GM21390 (cell line): ENCODE measurements around the gene DCAF17.
"Not testable (repeated sequence)": the region's sequence is repeated elsewhere in the genome, so short reads cannot be mapped to it uniquely, and the experiment has no call there.

ENCODE experiments used
- ATAC-seq: cut with Tn5 transposase; IDR thresholded peaks from one replicate; pipeline ENCODE4 v1.9.1; 2021; ENCODE audit not compliant: unreplicated experiment

The DCAF17 gene

GRCh38 chr2:171512683-171513195 is 78.7 kb downstream of the DCAF17 start:
- no peak for ATAC-seq

DNA sequence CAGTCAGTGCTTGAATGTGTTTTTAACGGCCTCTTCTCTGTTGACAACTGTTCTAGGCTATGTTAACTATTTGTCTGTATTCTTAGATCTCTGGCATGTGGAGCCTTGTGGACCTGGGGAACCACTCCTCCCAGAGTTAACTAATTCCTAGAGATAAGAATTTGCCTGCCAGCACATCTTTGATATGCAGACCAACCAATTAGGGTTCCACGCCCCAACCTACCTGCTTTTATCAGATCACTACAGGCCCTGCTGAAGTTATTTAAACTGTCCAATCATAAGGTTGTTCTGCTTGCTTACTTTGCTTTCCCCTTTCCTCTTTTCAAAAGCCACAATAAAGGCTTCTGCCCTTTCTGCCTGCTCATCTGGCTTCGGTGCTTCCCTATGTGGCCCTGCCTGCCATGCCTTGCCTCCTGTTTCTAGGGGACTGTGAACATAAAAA is 79.7 kb downstream of the DCAF17 start:
- no peak for ATAC-seq

DNA sequence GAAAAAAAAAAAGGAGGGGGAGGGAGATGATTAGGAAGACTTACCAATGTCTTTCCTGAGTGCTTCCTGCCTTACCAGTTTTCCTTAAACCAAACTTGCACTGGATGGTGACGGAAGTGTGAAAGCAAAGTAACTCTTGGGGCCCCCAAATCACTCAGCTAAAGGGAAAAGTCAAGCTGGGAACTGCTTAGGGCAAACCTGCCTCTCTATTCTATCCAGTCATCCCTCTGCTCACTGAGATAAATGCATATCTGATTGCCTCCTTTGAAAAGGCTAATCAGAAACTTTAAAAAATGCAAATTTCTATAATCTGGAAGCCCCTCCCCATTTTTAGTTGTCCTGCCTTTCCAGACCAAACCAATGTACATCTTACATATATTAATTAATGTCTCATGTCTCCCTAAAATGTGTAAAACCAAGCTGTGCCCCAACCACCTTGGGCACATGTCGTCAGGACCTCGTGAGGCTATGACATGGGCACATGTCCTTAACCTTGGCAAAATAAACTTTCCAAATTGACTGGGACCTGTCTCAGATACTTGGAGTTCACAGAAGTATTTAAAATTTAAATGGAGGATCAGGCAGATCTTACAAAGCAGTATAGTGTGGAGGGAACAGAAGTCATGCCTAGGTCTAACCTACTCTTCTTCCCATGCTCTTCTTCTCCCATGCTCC is 81.0 kb downstream of the DCAF17 start:
- no peak for ATAC-seq

DNA sequence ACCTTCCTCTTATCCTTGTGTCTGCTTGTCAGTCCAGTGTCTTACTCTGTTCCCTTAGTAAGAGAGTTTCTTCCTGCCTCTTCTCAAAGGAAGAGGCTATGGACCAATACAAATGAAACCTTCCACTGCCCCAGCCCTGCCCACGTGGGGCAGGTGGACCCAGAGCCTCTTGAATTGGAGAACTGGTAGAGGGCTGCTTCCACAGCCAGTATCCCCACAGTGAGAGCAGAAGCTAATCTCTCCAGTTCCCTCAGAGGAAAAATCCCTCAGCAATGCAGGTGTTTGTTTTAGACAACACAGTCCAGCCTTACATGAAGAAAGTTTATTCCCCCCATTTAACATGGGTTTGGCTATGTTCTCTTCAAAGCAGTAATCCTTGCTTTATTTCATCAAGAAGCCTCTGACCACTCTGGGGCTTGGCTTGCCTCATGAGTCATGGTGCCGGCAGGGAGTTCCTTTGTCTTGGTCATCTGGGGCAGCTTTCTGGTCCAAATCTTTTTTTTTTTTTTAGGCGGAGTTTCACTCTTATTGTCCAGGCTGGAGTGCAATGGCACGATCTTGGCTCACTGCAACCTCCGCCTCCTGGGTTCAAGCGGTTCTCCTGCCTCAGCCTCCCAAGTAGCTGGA is 81.8 kb downstream of the DCAF17 start:
- no peak for ATAC-seq

GRCh38 chr2:171516793-171517192 is 82.8 kb downstream of the DCAF17 start:
- ATAC-seq, result no peak

GRCh38 chr2:171520471-171520870 is 86.4 kb downstream of the DCAF17 start:
- ATAC-seq, result no peak

DNA sequence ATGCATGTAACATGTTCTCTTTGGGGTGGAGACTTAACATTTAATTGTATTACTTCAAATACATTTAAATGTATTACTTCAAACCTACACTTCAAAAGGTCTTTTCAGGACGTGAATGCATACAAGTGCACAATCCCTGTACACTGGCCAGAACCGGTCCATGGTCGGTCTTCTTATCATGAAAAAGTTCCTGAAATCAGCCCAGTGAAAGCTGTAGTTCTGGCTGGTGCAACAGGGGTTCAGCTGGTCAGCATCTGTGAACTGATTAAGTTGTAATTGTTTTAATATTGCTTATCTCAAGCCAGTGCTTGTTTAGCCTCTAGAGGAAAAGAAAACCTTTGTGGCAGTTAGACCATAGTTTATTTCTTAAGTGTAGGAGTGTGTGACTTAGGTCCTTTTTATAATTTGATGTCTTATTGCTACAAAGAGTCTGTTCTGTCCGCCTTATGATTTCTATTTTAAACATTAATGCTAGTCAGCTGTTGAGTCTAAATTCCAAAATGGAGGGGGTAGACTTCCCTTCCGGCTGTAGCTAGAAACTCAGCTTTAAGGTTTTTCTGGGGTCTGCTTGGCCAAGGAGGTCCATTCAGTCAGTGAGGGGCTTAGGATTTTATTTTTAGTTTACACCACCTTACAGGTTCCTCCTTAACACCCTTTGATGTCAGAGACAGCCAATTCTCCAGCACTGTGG is 87.5 kb downstream of the DCAF17 start:
- no peak for ATAC-seq

DNA sequence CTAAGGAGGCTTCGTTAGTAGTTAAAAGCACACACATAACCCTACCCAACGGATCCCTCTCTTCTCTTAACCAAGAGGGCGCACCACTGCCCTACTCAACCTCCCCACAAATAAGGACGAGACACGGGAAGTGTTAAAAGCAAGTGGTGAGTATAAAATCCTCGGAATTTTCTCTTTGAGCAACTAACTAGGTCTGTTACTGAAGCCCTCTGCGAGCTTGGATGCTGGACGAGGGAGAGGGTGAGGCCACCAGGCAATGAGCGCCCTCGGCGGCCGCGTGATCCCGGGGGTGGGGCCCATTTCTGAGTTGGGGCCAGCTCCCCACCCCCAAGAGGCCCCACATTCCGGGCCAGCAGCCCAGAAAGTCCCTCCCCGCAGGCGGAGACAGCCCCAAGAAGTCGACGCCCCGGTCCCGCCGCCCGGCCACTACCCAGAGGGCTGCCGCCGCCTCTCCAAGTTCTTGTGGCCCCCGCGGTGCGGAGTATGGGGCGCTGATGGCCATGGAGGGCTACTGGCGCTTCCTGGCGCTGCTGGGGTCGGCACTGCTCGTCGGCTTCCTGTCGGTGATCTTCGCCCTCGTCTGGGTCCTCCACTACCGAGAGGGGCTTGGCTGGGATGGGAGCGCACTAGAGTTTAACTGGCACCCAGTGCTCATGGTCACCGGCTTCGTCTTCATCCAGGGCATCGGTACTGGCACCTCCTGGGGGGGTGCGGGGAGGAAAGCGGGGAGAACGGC is 88.2 kb downstream of the DCAF17 start, which contains the start of gene CYBRD1:
TSS of gene CYBRD1 (plus strand) at position 423 of the 736 bp plus-strand sequence. CDS start at position 495, 72 bp downstream.
- peak; percentile 62 for ATAC-seq

- ATAC-seq, result peak; percentile 29
These were observed 88.7 kb downstream of the DCAF17 start for GRCh38 chr2:171522788-171523087.

- peak; percentile 36 for ATAC-seq
These were observed 89.3 kb downstream of the DCAF17 start for GRCh38 chr2:171523088-171524017.

DNA sequence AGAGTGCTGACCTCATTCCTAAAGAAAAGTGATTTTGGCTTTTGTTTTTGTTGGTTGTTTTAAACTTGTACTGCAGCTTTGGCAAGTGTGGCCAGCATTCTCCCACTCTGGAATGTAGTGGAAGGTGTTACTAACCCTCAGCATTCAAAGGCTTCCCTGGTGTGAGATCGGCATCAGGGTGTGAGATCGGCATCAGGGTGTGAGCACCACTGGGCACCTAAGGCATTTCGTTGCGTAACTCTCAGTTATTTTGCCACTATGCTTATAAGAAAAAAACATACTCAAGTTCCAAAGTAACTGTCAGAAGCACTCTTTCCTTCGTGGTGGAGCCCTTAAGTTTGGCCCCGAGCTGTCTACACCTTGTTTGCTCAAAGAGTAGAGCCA is 90.0 kb downstream of the DCAF17 start:
- no peak for ATAC-seq

DNA sequence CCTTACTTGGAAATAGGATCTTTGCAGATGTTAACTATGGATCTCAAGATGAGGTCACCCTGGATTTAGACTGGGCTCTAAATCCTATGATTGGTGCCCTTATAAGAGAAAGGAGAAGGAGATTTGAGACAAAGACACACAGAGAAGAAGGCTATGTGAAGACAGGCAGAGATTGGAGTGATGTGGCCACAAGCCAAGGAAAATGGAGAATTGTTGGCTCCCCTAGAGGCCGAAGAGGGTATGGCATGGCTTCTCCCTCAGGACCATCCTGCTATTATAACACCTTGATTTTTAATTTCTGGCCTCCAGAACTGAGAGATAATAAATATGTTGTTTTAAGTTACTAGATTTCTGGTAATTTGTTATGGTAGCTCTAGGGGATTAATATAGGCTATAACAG is 95.9 kb downstream of the DCAF17 start:
- no peak for ATAC-seq

DNA sequence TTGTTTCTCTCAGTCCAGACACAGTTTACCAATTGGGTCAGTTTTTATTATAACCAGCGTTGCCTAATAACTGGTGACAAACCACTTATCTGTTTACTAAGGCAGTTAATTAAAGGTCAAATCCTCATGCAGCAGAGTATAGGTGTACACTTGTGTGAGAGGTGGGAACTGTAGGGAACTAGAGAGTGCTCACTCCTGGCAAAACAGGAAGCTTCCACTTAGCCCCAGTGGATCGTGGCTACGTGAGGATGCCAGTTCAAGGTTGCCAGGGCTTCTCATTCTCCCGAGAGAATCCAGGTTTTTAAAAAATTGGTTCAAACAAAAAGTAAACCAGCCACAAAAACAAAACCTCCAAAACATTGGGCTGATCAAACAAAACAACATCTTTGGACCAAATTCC is 96.4 kb downstream of the DCAF17 start:
- no peak for ATAC-seq

DNA sequence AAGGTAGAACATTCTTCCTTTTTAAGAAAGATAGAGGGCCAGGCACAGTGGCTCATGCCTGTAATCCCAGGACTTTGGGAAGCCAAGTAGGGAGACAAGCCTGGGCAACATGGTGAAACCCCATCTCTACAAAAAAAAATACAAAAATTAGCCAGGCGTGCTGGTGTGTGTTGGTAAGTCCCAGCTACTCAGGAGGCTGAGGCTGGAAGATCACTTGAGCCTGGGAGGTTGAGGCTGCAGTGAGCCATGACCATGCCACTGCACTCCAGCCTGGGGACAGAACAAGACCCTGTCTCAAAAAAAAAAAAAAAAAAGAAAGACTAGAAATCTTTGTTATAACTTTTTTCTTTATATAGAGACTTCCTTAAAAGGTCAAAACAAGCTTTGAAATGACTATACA is 96.8 kb downstream of the DCAF17 start:
- not testable (repeated sequence) for ATAC-seq

DNA sequence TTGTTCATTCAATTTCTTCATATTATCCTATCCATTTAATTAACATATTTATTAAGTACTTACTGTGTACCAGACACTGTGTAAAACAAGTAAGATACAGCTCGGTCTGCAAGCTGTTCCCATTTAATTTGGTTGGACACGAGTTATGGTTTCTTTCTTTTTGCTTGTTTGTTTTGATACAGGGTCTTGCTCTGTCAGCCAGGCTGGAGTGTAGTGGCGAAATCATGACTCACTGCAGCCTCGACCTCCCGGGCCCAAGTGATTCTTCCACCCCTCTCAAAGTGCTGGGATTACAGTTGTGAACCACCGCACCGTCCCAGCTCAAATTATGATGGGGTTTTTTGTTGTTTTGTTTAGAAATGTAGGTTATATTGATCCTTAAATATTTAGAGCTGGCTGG is 97.3 kb downstream of the DCAF17 start:
- no peak for ATAC-seq

DNA sequence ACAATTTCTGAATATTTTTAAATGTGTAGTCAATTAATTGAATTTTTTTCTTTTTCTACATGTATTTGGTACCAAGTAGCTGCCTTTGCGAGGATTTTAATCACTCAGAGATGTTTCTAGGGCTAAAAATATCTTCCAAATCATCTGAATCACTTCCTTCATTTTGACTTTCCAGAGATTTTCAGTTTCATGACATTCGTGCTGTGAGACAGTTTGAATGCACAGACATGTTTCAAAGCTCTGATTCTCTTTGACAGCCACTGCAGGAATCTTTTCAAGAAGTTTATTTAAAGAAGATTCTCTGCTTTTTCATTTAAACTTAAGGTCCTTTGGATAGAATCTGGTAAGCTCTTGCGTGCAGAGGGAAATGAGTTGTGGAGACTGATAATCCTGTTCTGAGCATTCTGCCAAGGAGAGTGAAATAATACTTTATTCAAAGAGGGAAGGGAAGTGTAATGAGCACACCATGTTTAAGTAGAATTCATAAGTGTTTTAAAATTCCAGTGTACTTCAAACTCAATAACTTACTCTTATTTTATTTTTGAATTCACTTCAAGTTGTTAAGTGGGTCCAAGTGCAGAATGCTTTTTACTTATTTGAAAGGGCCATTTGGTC is 97.9 kb downstream of the DCAF17 start:
- no peak for ATAC-seq

DNA sequence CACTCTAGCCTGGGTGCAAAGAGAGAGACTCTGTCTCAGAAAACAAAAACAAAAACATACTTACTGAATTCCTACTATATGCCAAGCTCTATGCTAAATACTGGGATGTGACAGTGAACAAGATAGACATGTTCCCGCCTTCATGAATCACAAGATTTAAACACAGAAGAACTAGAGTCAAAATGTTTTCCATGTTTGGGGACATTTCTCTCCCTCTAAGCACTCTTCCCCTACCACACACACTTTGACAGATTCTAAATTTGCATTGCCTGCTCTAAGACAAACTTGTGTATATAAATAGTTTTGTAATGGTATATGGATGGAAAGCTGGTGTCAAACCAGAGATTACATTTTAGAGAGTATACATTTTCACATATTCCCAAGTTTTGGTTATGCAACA is 99.3 kb downstream of the DCAF17 start:
- no peak for ATAC-seq
